ENCODE data around the gene ACSM6. TPM values are rescaled to one million over a fixed set of nuclear protein-coding genes. Genes with fewer than 3 reads are reported as not detected.

Gene ACSM6
- total RNA-seq, 2 experiments from 2014 or later = not detected

DNA sequence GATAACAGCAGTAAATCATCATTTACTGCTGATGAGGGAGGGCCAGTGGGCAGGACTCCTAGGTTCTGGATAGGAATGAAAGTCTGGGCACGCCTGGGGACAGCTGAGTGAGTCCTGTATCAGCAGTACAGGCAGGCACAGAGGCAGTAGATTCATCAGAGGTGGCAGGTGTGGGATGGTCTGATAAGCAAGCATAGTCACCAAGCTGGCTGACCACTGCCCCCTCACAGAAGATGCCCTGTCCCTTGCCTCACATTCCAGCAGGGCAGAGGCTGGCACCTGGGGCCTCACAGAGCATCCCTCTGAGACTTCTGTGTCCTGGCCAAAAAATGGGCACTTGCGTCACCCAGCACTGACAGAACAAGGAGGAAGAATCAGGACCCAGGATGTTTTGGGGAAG lies 23.2 kb upstream of the ACSM6 start:
- Mint-ChIP-seq H3K36me3 (ENCODE audit: low read depth) (no peaks in the 10 kb centered on the region), H3K27ac (no peak overlapping the region), H3K4me3 (no peak overlapping the region), H3K27me3 (no peaks in the 10 kb centered on the region), H3K9me3 (no peaks in the 10 kb centered on the region), H3K4me1 (ENCODE audit: low read depth) (no peaks in the 10 kb centered on the region)
- Histone ChIP-seq H3K4me3 (ENCODE audit: low read length) (no peak overlapping the region), H3K36me3 (ENCODE audit: insufficient read depth, low read length) (no peaks in the 10 kb centered on the region), H3K27me3 (ENCODE audit: control insufficient read depth in 1 of 2, insufficient read depth in 2 of 2, low read length in 2 of 2) (no peaks in the 10 kb centered on the region), H3K9me3 (ENCODE audit: control insufficient read depth in 1 of 2, insufficient read depth in 1 of 2, low read length in 2 of 2) (peaks cover 0 to 4% of the 10 kb centered on the region in 2 experiments), H3K4me1 (ENCODE audit: insufficient read depth, low read length) (no peaks in the 10 kb centered on the region), H3K27ac (ENCODE audit: low read depth in 1 of 2, low read length in 2 of 2) (no peak overlapping the region)
- intact Hi-C loops (cut with DNase I, micrococcal nuclease) = no loop called here
- ChIA-PET CTCF (no interaction called here), POLR2A (no interaction called here)
- ATAC-seq (ENCODE audit: poor library complexity) (no peak), DNase-seq (no peak)
- TF ChIP-seq, protein P1, sequence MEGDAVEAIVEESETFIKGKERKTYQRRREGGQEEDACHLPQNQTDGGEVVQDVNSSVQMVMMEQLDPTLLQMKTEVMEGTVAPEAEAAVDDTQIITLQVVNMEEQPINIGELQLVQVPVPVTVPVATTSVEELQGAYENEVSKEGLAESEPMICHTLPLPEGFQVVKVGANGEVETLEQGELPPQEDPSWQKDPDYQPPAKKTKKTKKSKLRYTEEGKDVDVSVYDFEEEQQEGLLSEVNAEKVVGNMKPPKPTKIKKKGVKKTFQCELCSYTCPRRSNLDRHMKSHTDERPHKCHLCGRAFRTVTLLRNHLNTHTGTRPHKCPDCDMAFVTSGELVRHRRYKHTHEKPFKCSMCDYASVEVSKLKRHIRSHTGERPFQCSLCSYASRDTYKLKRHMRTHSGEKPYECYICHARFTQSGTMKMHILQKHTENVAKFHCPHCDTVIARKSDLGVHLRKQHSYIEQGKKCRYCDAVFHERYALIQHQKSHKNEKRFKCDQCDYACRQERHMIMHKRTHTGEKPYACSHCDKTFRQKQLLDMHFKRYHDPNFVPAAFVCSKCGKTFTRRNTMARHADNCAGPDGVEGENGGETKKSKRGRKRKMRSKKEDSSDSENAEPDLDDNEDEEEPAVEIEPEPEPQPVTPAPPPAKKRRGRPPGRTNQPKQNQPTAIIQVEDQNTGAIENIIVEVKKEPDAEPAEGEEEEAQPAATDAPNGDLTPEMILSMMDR (IDR thresholded peaks at IDR 0.05) = no peak

DNA sequence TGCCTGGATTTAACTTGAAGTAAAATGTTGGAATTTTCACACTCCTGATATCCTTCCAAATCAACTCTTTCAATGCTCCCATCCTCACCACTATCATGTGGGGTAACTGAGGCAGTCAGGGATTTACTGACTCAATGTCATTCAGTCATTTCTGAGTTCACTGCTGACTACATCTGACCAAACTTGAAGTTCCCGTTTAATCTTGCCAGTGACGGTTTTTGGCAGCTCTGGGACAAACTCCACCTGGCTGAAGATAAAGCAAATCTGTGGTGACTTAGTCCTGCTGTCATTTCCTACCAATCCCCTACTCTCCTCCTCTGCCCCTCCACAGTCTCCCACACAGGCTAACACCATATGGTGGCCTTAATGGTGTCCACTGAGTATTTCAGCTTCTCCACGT lies 22.7 kb upstream of the ACSM6 start:
- no peak for DNase-seq
- H3K4me3 ChIP-seq (ENCODE audit: low read length) = no peak overlapping the region
- H3K9me3 ChIP-seq (ENCODE audit: control insufficient read depth in 1 of 2, insufficient read depth in 1 of 2, low read length in 2 of 2) = peaks cover 0 to 4% of the 10 kb centered on the region in 2 experiments
- no peaks in the 10 kb centered on the region for H3K4me1 ChIP-seq (ENCODE audit: insufficient read depth, low read length)
- TF ChIP-seq, protein P1 (IDR thresholded peaks at IDR 0.05) = no peak
- intact Hi-C loops (cut with DNase I, micrococcal nuclease) = no loop called here
- H3K27ac ChIP-seq (ENCODE audit: low read depth in 1 of 2, low read length in 2 of 2) = no peak overlapping the region
- H3K27ac Mint-ChIP-seq = no peak overlapping the region
- no peak for ATAC-seq (ENCODE audit: poor library complexity)
- H3K36me3 Mint-ChIP-seq (ENCODE audit: low read depth) = no peaks in the 10 kb centered on the region
- no peaks in the 10 kb centered on the region for H3K4me1 Mint-ChIP-seq (ENCODE audit: low read depth)
- CTCF ChIA-PET = no interaction called here
- no peaks in the 10 kb centered on the region for H3K36me3 ChIP-seq (ENCODE audit: insufficient read depth, low read length)
- no peaks in the 10 kb centered on the region for H3K27me3 ChIP-seq (ENCODE audit: control insufficient read depth in 1 of 2, insufficient read depth in 2 of 2, low read length in 2 of 2)
- no peaks in the 10 kb centered on the region for H3K9me3 Mint-ChIP-seq
- H3K4me3 Mint-ChIP-seq = no peak overlapping the region
- POLR2A ChIA-PET = no interaction called here
- no peaks in the 10 kb centered on the region for H3K27me3 Mint-ChIP-seq

DNA sequence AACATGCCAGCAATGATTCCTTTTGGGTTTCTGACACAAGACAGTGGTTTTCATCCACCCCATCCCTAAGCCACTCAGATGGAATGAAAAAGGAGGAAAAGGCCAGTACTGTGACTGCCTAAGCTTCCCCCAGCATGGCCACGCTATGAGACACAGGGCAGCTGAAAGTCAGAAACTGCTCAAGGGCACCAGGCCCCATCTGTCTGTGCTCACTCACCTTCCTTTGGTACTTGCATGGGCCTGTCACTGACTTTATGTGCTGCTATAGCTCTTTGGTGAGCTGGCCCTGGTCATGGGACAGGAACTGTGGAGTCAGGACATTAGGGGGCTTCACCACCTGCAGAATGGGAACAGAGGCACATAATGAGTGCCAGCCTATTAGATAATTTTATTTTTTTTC lies 21.2 kb upstream of the ACSM6 start:
- DNase-seq (no peak), ATAC-seq (ENCODE audit: poor library complexity) (no peak)
- CTCF ChIA-PET = no interaction called here

More for the DNA sequence above, 21.2 kb upstream of the ACSM6 start:
- H3K9me3 Mint-ChIP-seq = no peaks in the 10 kb centered on the region
- Histone ChIP-seq H3K9me3 (ENCODE audit: control insufficient read depth in 1 of 2, insufficient read depth in 1 of 2, low read length in 2 of 2) (peaks cover 0 to 4% of the 10 kb centered on the region in 2 experiments), H3K27ac (ENCODE audit: low read depth in 1 of 2, low read length in 2 of 2) (no peak overlapping the region), H3K4me3 (ENCODE audit: low read length) (no peak overlapping the region), H3K4me1 (ENCODE audit: insufficient read depth, low read length) (no peaks in the 10 kb centered on the region), H3K27me3 (ENCODE audit: control insufficient read depth in 1 of 2, insufficient read depth in 2 of 2, low read length in 2 of 2) (no peaks in the 10 kb centered on the region), H3K36me3 (ENCODE audit: insufficient read depth, low read length) (no peaks in the 10 kb centered on the region)
- H3K27ac Mint-ChIP-seq = no peak overlapping the region
- no peak overlapping the region for H3K4me3 Mint-ChIP-seq
- H3K4me1 Mint-ChIP-seq (ENCODE audit: low read depth) = no peaks in the 10 kb centered on the region
- H3K36me3 Mint-ChIP-seq (ENCODE audit: low read depth) = no peaks in the 10 kb centered on the region
- TF ChIP-seq, protein P1 (IDR thresholded peaks at IDR 0.05) = no peak
- intact Hi-C loops (cut with DNase I, micrococcal nuclease) = no loop called here
- POLR2A ChIA-PET = no interaction called here
- no peaks in the 10 kb centered on the region for H3K27me3 Mint-ChIP-seq
